Measurements from ENCODE around the gene AP4B1. TPM values are rescaled to one million over a fixed set of nuclear protein-coding genes. Genes with fewer than 3 reads are reported as not detected.
A peak's percentile ranks its signal among the peaks of the same experiment; 100 is the strongest.

AP4B1 gene
- total RNA-seq, 1 experiment from 2014 or later, result 14.2 TPM

DNA sequence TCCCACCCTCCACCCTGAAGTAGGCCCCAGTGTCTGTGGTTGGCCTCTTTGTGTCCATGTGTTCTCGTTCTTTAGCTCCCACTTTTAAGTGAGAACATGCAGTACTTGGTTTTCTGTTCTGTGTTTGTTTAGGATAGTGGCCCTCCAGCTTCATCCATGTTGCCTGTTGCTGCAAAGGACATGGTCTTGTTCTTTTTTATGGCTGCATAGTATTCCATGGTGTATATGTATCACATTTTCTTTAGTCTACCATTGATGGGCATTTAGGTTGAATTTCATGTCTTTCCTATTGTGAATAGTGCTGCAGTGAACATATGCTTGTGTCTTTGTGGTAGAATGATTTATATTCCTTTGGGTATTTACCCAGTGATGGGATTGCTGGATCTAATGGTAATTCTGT, 30.6 kb upstream of the AP4B1 start:
- ATAC-seq (no peak), DNase-seq (ENCODE audit: low spot score) (no peak)
- ChIA-PET POLR2A (interaction anchor here (0.6 kb wide), 1 partner anchor 418 kb away, joined by 3 read pairs; no protein-coding TSS in a partner anchor), CTCF (interaction anchor here (1.0 kb wide), 1 partner anchor 41 kb away, joined by 4 read pairs; no protein-coding TSS in a partner anchor)
- Mint-ChIP-seq H3K27me3 (ENCODE audit: low read depth) (no peaks in the 10 kb centered on the region), H3K4me1 (peaks cover 50% of the 10 kb centered on the region), H3K4me3 (no peak overlapping the region), H3K27ac (no peak overlapping the region), H3K36me3 (0 out of 2 replicates have a peak, but pooled peaks cover under 1% of the 10 kb centered on the region), H3K9me3 (peaks cover 3% of the 10 kb centered on the region; the same call in 1 of the 2 replicates)
- TF ChIP-seq GTF2I (CRISPR knock-in tag; conservative IDR thresholded peaks at IDR 0.05) (0 out of 2 replicates have a peak, but pooled peaks have one; percentile 19), JUN (CRISPR knock-in tag; IDR thresholded peaks at IDR 0.05) (no peak)

GRCh38 chr1:113934511-113935055, 30.0 kb upstream of the AP4B1 start:
- H3K4me3 Mint-ChIP-seq, result no peak overlapping the region
- H3K27ac Mint-ChIP-seq, result no peak overlapping the region
- ATAC-seq, result no peak
- H3K27me3 Mint-ChIP-seq (ENCODE audit: low read depth), result no peaks in the 10 kb centered on the region
- POLR2A ChIA-PET, result interaction anchor here (0.6 kb wide), 1 partner anchor 419 kb away, joined by 3 read pairs; no protein-coding TSS in a partner anchor
- TF ChIP-seq AFF4 (CRISPR knock-in tag; IDR thresholded peaks at IDR 0.05; ENCODE audit: borderline replicate concordance), result no peak
- TF ChIP-seq, protein P1, sequence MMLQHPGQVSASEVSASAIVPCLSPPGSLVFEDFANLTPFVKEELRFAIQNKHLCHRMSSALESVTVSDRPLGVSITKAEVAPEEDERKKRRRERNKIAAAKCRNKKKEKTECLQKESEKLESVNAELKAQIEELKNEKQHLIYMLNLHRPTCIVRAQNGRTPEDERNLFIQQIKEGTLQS (CRISPR knock-in tag; conservative IDR thresholded peaks at IDR 0.05), result no peak
- no peak for TF ChIP-seq ZSCAN18 (CRISPR knock-in tag; IDR thresholded peaks at IDR 0.05)
- TF ChIP-seq ATF6 (CRISPR knock-in tag; IDR thresholded peaks at IDR 0.05), result no peak
- H3K36me3 Mint-ChIP-seq, result no peaks in the 10 kb centered on the region
- peaks cover 3% of the 10 kb centered on the region; the same call in 1 of the 2 replicates for H3K9me3 Mint-ChIP-seq
- peaks cover 50% of the 10 kb centered on the region for H3K4me1 Mint-ChIP-seq
- DNase-seq (ENCODE audit: low spot score), result no peak
- CTCF ChIA-PET, result interaction anchor here (1.0 kb wide), 1 partner anchor 42 kb away, joined by 4 read pairs; no protein-coding TSS in a partner anchor

GRCh38 chr1:113934006-113934405, 29.4 kb upstream of the AP4B1 start:
- CTCF ChIA-PET, result interaction anchor here (0.6 to 1.0 kb wide), 2 partner anchors 14 to 43 kb away, joined by 3 to 4 read pairs; no protein-coding TSS in a partner anchor
- TF ChIP-seq ZMAT4 (CRISPR knock-in tag; IDR thresholded peaks at IDR 0.05) (no peak), ESRRA (CRISPR knock-in tag; IDR thresholded peaks at IDR 0.05; ENCODE audit: borderline replicate concordance) (no peak), ARID4B (CRISPR knock-in tag; IDR thresholded peaks at IDR 0.05; ENCODE audit: borderline replicate concordance) (no peak), SMAD3 (CRISPR knock-in tag; IDR thresholded peaks at IDR 0.05; ENCODE audit: borderline replicate concordance) (no peak), ZNF121 (CRISPR knock-in tag; IDR thresholded peaks at IDR 0.05) (no peak), PRRX2 (CRISPR knock-in tag; IDR thresholded peaks at IDR 0.05) (no peak), ZNF416 (CRISPR knock-in tag; IDR thresholded peaks at IDR 0.05) (no peak), SOX15 (CRISPR knock-in tag; IDR thresholded peaks at IDR 0.05) (no peak), KAT7 (CRISPR knock-in tag; IDR thresholded peaks at IDR 0.05; ENCODE audit: borderline replicate concordance) (no peak)
- TF ChIP-seq, protein P2, sequence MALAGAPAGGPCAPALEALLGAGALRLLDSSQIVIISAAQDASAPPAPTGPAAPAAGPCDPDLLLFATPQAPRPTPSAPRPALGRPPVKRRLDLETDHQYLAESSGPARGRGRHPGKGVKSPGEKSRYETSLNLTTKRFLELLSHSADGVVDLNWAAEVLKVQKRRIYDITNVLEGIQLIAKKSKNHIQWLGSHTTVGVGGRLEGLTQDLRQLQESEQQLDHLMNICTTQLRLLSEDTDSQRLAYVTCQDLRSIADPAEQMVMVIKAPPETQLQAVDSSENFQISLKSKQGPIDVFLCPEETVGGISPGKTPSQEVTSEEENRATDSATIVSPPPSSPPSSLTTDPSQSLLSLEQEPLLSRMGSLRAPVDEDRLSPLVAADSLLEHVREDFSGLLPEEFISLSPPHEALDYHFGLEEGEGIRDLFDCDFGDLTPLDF (CRISPR knock-in tag; IDR thresholded peaks at IDR 0.05), result no peak
- TF ChIP-seq, protein P1 (CRISPR knock-in tag; conservative IDR thresholded peaks at IDR 0.05), result no peak

More at GRCh38 chr1:113934006-113934405, 29.4 kb upstream of the AP4B1 start:
- Mint-ChIP-seq H3K9me3 (peaks cover 3% of the 10 kb centered on the region; the same call in 1 of the 2 replicates), H3K4me1 (peaks cover 46% of the 10 kb centered on the region), H3K27ac (no peak overlapping the region; the same call in 1 of the 2 replicates), H3K27me3 (ENCODE audit: low read depth) (no peaks in the 10 kb centered on the region; the same call in 1 of the 2 replicates), H3K4me3 (no peak overlapping the region), H3K36me3 (no peaks in the 10 kb centered on the region)
- ATAC-seq (no peak), DNase-seq (ENCODE audit: low spot score) (no peak)
- POLR2A ChIA-PET, result no interaction called here
